Esophagus muscularis mucosa (tissue), 3 donors: Measurements from ENCODE around the gene APOL3.

Source experiments
- POLR2AphosphoS5 ChIP-seq, 2 donors: sonication (generic); formaldehyde crosslinking; IDR thresholded peaks; one replicate each; pipeline ENCODE4 v1.6.1; 2017; ENCODE audit warnings: antibody characterized with exemption in 2 of 2
- TF ChIP-seq, protein P1 (sequence below), 3 experiments: fragments of 200-600 bp in 2 of 3; fragments of 450-650 bp in 1 of 3; sonication (generic) in 2 of 3; IDR thresholded peaks; one replicate each; pipeline ENCODE4 v1.5.1; 2017 to 2019; ENCODE audit warnings: antibody characterized with exemption in 3 of 3, mild to moderate bottlenecking in 2 of 3, moderate library complexity in 1 of 3

DNA sequence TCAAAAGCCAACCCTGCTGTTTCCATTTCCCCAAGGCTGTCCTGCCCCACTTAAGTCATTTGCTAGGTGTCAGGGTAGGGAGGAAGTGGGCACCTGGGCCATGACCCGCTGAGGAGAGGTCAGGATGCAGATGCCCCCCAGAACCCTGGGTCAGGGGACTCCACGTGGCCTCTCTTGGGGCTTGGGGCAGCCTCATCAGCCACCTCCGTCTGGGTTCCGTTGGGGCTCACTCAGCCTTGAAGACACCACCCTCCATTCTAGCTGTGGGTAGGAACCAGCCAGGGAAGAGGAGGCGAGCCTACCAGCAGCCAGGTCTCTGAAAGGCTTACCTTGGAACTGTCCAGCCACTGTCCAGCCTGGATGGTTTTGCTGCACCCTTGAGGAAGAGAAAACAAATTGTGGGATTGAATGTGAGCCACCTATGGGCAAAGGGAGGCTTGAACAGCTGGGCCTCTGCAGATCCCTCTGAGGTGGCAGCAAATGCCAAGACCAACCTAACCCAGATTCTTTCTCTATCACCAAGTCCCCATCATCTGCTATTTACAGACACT is 38.5 kb upstream of the APOL3 start:
- TF ChIP-seq, protein P1, sequence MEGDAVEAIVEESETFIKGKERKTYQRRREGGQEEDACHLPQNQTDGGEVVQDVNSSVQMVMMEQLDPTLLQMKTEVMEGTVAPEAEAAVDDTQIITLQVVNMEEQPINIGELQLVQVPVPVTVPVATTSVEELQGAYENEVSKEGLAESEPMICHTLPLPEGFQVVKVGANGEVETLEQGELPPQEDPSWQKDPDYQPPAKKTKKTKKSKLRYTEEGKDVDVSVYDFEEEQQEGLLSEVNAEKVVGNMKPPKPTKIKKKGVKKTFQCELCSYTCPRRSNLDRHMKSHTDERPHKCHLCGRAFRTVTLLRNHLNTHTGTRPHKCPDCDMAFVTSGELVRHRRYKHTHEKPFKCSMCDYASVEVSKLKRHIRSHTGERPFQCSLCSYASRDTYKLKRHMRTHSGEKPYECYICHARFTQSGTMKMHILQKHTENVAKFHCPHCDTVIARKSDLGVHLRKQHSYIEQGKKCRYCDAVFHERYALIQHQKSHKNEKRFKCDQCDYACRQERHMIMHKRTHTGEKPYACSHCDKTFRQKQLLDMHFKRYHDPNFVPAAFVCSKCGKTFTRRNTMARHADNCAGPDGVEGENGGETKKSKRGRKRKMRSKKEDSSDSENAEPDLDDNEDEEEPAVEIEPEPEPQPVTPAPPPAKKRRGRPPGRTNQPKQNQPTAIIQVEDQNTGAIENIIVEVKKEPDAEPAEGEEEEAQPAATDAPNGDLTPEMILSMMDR (IDR thresholded peaks at IDR 0.05), result no peak
- TF ChIP-seq POLR2AphosphoS5 (IDR thresholded peaks at IDR 0.05), result no peak
